PC-3 (cell line): ENCODE data around the gene HCN3. TPM values are rescaled to one million over a fixed set of nuclear protein-coding genes. Genes with fewer than 3 reads are reported as not detected.

Source experiments
- ATAC-seq: fragments of 200-7000 bp; cut with Tn5 transposase; 2 replicates; pipeline ENCODE4 v1.9.1; 2020; ENCODE audit warnings: mild to moderate bottlenecking, moderate library complexity
- BruUV-seq: library from RNA; stranded (reverse); fragments of 400-500 nt; replicated peaks from 2 replicates; lab custom pipeline; 2021; lab: Mats Ljungman, UMichigan
- CTCF ChIA-PET: fragments of 300-600 bp; sonication (Branson Sonifier 250); formaldehyde crosslinking; loops from one replicate; lab custom pipeline; 2022; ENCODE audit warnings: antibody characterized with exemption; lab: Charles Lee
- POLR2A ChIA-PET: fragments of 300-600 bp; sonication (Branson Sonifier 250); formaldehyde crosslinking; loops from one replicate; lab custom pipeline; 2022; ENCODE audit warnings: antibody characterized with exemption; ENCODE audit not compliant: unreplicated experiment; lab: Charles Lee
- DNase-seq: peaks from one replicate; pipeline ENCODE4 v3.0.0-alpha.2; 2015
- H2AFZ ChIP-seq: fragments of 300-600 bp; sonication (generic); 2 replicates; pipeline ENCODE4 v1.6.0; 2016; ENCODE audit warnings: antibody characterized with exemption, low read length
- H3F3A ChIP-seq: fragments of 300-600 bp; sonication (generic); one replicate; pipeline ENCODE4 v1.6.0; 2017; ENCODE audit warnings: antibody characterized with exemption, low read length, control low read depth, mild to moderate bottlenecking; ENCODE audit not compliant: unreplicated experiment
- H3K27ac ChIP-seq: fragments of 300-600 bp; sonication (generic); 2 replicates; pipeline ENCODE4 v1.5.1; 2016; ENCODE audit warnings: mild to moderate bottlenecking, low read length
- H3K27me3 ChIP-seq: fragments of 300-600 bp; sonication (generic); 2 replicates; pipeline ENCODE4 v1.6.1; 2016; ENCODE audit warnings: low read length, mixed read lengths
- H3K36me3 ChIP-seq: fragments of 300-600 bp; sonication (generic); 2 replicates; pipeline ENCODE4 v1.6.1; 2016; ENCODE audit warnings: low read depth, mixed run types, low read length, mixed read lengths
- H3K4me1 ChIP-seq: fragments of 300-600 bp; sonication (generic); 2 replicates; pipeline ENCODE4 v1.5.1; 2016; ENCODE audit warnings: low read length; ENCODE audit not compliant: insufficient read depth
- H3K4me2 ChIP-seq: fragments of 300-600 bp; sonication (generic); 2 replicates; pipeline ENCODE4 v1.6.0; 2016; ENCODE audit warnings: low read length
- H3K4me3 ChIP-seq: fragments of 300-600 bp; sonication (generic); 2 replicates; pipeline ENCODE4 v1.5.1; 2016; ENCODE audit warnings: mild to moderate bottlenecking, low read length, mixed read lengths
- H3K79me2 ChIP-seq: fragments of 300-600 bp; sonication (generic); 2 replicates; pipeline ENCODE4 v1.6.1; 2017; ENCODE audit warnings: low read length, mixed read lengths
- H3K9ac ChIP-seq: fragments of 300-600 bp; sonication (generic); 2 replicates; pipeline ENCODE4 v1.6.0; 2016; ENCODE audit warnings: mild to moderate bottlenecking, low read length
- H3K9me2 ChIP-seq: fragments of 300-600 bp; sonication (generic); replicated peaks from 2 replicates; pipeline ENCODE4 v1.6.1; 2016; ENCODE audit warnings: mixed run types, low read length, mixed read lengths
- H3K9me3 ChIP-seq: fragments of 300-600 bp; sonication (generic); 2 replicates; pipeline ENCODE4 v1.6.1; 2016; ENCODE audit warnings: low read length, mixed read lengths
- H4K20me1 ChIP-seq: fragments of 300-600 bp; sonication (generic); 2 replicates; pipeline ENCODE4 v1.6.1; 2016; ENCODE audit warnings: low read length, mixed read lengths
- CTCF ChIP-seq: fragments of 300-600 bp; sonication (generic); conservative IDR thresholded peaks from 2 replicates; pipeline ENCODE4 v1.5.1; 2017; ENCODE audit warnings: antibody characterized with exemption, low read depth, mild to moderate bottlenecking, low read length
- EZH2 ChIP-seq: fragments of 300-600 bp; sonication (generic); IDR thresholded peaks from one replicate; pipeline ENCODE4 v1.6.1; 2017; ENCODE audit warnings: antibody characterized with exemption, mild to moderate bottlenecking, low read length; ENCODE audit not compliant: unreplicated experiment
- EZH2phosphoT487 ChIP-seq: fragments of 300-600 bp; sonication (generic); IDR thresholded peaks from 2 replicates; pipeline ENCODE4 v1.6.1; 2018; ENCODE audit warnings: mild to moderate bottlenecking, antibody characterized with exemption, low read length, borderline replicate concordance
- intact Hi-C: fragments of 100-400 bp; cut with micrococcal nuclease; formaldehyde crosslinking; loops from 2 replicates; pipeline ENCODE4 v1.9.0; 2023
- total RNA-seq: library from RNA; depleted of rRNA; stranded (reverse); fragments of >200 nt; gene quantifications from 2 replicates; pipeline ENCODE4 v1.2.3, GENCODE V29; 2014

HCN3 gene
- total RNA-seq, 1 experiment from 2014 or later = 1.9 TPM

DNA sequence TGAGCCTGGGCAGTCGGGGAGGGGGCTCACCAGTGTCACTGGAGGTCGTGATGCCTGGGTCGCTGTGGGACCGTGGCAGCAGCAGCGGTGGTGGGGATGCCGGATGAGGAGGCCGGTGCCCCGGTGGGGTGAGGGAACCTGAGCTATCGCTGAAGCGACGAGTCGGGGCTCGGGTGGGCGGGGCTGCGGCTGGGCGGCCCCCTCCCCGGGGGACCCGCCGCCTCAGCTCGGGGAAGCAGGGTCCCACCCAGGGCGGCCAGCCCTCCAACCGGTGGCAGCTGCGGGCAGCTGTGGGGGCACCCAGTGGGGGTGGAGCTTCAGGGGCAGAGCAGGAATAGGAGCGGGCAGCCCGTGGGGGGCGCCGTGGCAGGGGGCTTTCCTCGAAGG is 27.0 kb upstream of the HCN3 start:
- Histone ChIP-seq H4K20me1 (no peaks in the 10 kb centered on the region), H3K27ac (no peak overlapping the region), H3K4me1 (peaks cover 18% of the 10 kb centered on the region), H3K4me3 (no peak overlapping the region), H3K4me2 (no peak overlapping the region), H2AFZ (0 out of 2 replicates have a peak overlapping the region, but pooled peaks have one; percentile 19), H3K27me3 (no peaks in the 10 kb centered on the region), H3K9me2 (no peaks in the 10 kb centered on the region), H3K36me3 (peaks cover 15% of the 10 kb centered on the region; the same call in 1 of the 2 replicates), H3K79me2 (peaks cover 21% of the 10 kb centered on the region), H3K9ac (no peak overlapping the region), H3F3A (no peaks in the 10 kb centered on the region), H3K9me3 (no peaks in the 10 kb centered on the region)
- BruUV-seq = no TSS peak
- no peak for ATAC-seq
- intact Hi-C loops = loop anchor here (1.0 kb wide), 3 partner anchors 23 to 75 kb away; partner anchors contain the start of gene CLK2
- no peak for DNase-seq
- TF ChIP-seq EZH2phosphoT487 (no peak), EZH2 (no peak), CTCF (no peak)
- ChIA-PET CTCF (interaction anchor here (0.6 to 1.4 kb wide), 5 partner anchors 11 to 329 kb away, joined by 4 to 14 read pairs (median 6); partner anchors contain the start of genes CLK2 and SCAMP3), POLR2A (no interaction called here)

DNA sequence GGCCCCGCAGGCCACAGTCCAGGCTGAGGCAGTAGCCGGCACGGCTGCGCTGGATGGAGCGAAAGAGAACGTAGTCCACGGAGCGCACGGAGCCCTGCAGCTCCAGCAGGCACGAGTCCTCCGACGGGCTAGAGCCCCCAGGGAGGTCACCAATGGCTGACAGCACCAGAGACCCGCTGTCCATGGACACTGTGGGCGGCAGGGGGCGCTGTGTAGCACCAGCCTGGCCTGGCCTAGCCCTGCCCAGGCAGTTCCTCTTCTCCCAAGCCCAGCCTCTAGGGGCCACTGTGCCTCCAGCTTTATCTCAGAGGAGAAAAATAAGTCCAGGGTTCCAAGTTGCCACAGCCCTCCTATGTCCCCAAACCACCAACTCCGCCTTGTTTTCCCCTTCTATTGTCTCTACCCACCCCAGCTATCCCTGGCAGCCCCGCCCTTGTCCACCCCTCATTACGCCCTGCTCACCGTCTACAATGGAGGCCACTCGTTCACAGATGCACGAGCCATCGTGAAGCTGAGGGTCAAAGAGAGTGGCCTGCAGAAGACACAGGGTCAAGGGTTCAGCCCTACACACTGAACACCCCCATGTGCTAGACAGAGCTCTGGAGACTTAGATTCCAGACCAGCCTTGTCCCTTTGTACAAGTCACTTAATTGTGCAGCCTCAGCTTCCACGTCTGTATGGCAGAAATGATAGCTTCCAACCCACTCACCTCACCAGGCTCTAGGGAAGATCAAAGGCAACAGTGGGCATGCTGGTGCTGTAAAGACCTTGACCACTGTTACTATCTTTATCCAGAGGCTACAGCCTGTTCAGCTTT is 26.4 kb upstream of the HCN3 start:
- Histone ChIP-seq H3K79me2 (peaks cover 21% of the 10 kb centered on the region), H3K4me1 (peaks cover 19% of the 10 kb centered on the region), H3K9ac (no peak overlapping the region), H3K4me3 (no peak overlapping the region), H3K27me3 (no peaks in the 10 kb centered on the region), H3K4me2 (no peak overlapping the region), H3K9me3 (no peaks in the 10 kb centered on the region), H3F3A (no peaks in the 10 kb centered on the region), H2AFZ (0 out of 2 replicates have a peak overlapping the region, but pooled peaks have one; percentile 19), H3K36me3 (peaks cover 15% of the 10 kb centered on the region; the same call in 1 of the 2 replicates), H4K20me1 (no peaks in the 10 kb centered on the region), H3K9me2 (no peaks in the 10 kb centered on the region), H3K27ac (no peak overlapping the region)
- no peak for TF ChIP-seq EZH2phosphoT487
- no peak for TF ChIP-seq EZH2
- peak; percentile 99 for TF ChIP-seq CTCF
- DNase-seq = peak; percentile 97
- CTCF ChIA-PET = interaction anchor here (0.5 to 1.6 kb wide), 14 partner anchors 10 to 253 kb away, joined by 3 to 14 read pairs (median 4); partner anchors contain the start of genes CLK2, HCN3 and SCAMP3
- POLR2A ChIA-PET = interaction anchor here (0.6 kb wide), 1 partner anchor 72 kb away, joined by 4 read pairs; no protein-coding TSS in a partner anchor
- intact Hi-C loops = loop anchor here (1.0 kb wide), 3 partner anchors 22 to 74 kb away; partner anchors contain the start of gene CLK2
- peak; percentile 66 for ATAC-seq
- BruUV-seq = no TSS peak
